Liver (tissue), 9 donors: ENCODE results near the gene LPP. TPM values are rescaled to one million over a fixed set of nuclear protein-coding genes. Genes with fewer than 3 reads are reported as not detected.

Experiments
- DNase-seq: peaks from one replicate; pipeline ENCODE4 v3.0.0-alpha.2; 2017; ENCODE audit warnings: low spot score
- H3K27ac ChIP-seq, 2 donors: one replicate each; pipeline ENCODE4 v1.7.0; 2013; ENCODE audit warnings: inconsistent platforms in 2 of 2, low read length in 2 of 2, control low read depth in 1 of 2, low read depth in 1 of 2, mild to moderate bottlenecking in 1 of 2
- H3K27me3 ChIP-seq, 4 donors: one replicate each; pipeline versions ENCODE4 v1.6.1 to v1.7.0; 2013; ENCODE audit warnings: low read length in 3 of 4, inconsistent platforms in 1 of 4, mild to moderate bottlenecking in 1 of 4, moderate library complexity in 1 of 4; ENCODE audit not compliant: control insufficient read depth in 4 of 4, insufficient read depth in 4 of 4
- H3K36me3 ChIP-seq, 4 donors: one replicate each; pipeline versions ENCODE4 v1.6.1 to v1.7.0; 2013; ENCODE audit warnings: low read length in 3 of 4, mild to moderate bottlenecking in 3 of 4, low read depth in 1 of 4, moderate library complexity in 1 of 4; ENCODE audit not compliant: control insufficient read depth in 4 of 4, insufficient read depth in 3 of 4
- H3K4me1 ChIP-seq, 4 donors: one replicate each; pipeline versions ENCODE4 v1.6.1 to v1.7.0; 2013; ENCODE audit warnings: low read length in 3 of 4, mild to moderate bottlenecking in 3 of 4, moderate library complexity in 1 of 4; ENCODE audit not compliant: control insufficient read depth in 4 of 4, insufficient read depth in 4 of 4
- H3K4me3 ChIP-seq, 3 donors: one replicate each; pipeline versions ENCODE4 v1.6.1 to v1.7.0; 2013; ENCODE audit warnings: low read length in 3 of 3, control low read depth in 1 of 3, low read depth in 1 of 3, mild to moderate bottlenecking in 1 of 3
- H3K9ac ChIP-seq, 2 donors: one replicate each; pipeline ENCODE4 v1.7.0; 2013; ENCODE audit warnings: low read length in 2 of 2, mild to moderate bottlenecking in 2 of 2, moderate library complexity in 2 of 2, control low read depth in 1 of 2, low read depth in 1 of 2
- H3K9me3 ChIP-seq, 4 donors: one replicate each; pipeline versions ENCODE4 v1.6.1 to v1.7.0; 2013; ENCODE audit warnings: low read length in 3 of 4; ENCODE audit not compliant: control insufficient read depth in 4 of 4
- ATF3 ChIP-seq: IDR thresholded peaks from 2 replicates; pipeline ENCODE4 v1.6.1; 2016; ENCODE audit warnings: antibody characterized with exemption
- CTCF ChIP-seq: fragments of 150-350 bp; IDR thresholded peaks from 2 replicates; pipeline ENCODE4 v1.5.1; 2017; ENCODE audit warnings: improper control_type of control experiment, low read depth, low read length; ENCODE audit not compliant: missing input control
- EGR1 ChIP-seq, 2 donors: IDR thresholded peaks; 2 replicates each; pipeline ENCODE4 v1.6.1; 2016 to 2018; ENCODE audit warnings: antibody characterized with exemption in 2 of 2, low read depth in 2 of 2
- FOXA1 ChIP-seq: IDR thresholded peaks from 2 replicates; pipeline ENCODE4 v1.6.1; 2016; ENCODE audit warnings: antibody characterized with exemption
- FOXA2 ChIP-seq: IDR thresholded peaks from 2 replicates; pipeline ENCODE4 v1.6.1; 2016; ENCODE audit warnings: antibody characterized with exemption
- GABPA ChIP-seq, 2 donors: IDR thresholded peaks in 1 of 2; conservative IDR thresholded peaks in 1 of 2; 2 replicates each; pipeline ENCODE4 v1.6.1; 2016; ENCODE audit warnings: antibody characterized with exemption in 2 of 2, mild to moderate bottlenecking in 1 of 2, moderate library complexity in 1 of 2
- HNF4A ChIP-seq, 2 donors: conservative IDR thresholded peaks; 2 replicates each; pipeline ENCODE4 v1.6.1; 2016; ENCODE audit warnings: antibody characterized with exemption in 2 of 2, mild to moderate bottlenecking in 2 of 2
- JUND ChIP-seq, 2 donors: IDR thresholded peaks; 2 replicates each; pipeline ENCODE4 v1.6.1; 2016; ENCODE audit warnings: antibody characterized with exemption in 2 of 2
- RAD21 ChIP-seq, 2 donors: IDR thresholded peaks; 2 replicates each; pipeline ENCODE4 v1.6.1; 2016; ENCODE audit warnings: antibody characterized with exemption in 2 of 2, mild to moderate bottlenecking in 2 of 2
- RXRA ChIP-seq, 2 donors: IDR thresholded peaks; 2 replicates each; pipeline ENCODE4 v1.6.1; 2017 to 2018; ENCODE audit warnings: antibody characterized with exemption in 2 of 2, mild to moderate bottlenecking in 1 of 2
- SP1 ChIP-seq: IDR thresholded peaks from 2 replicates; pipeline ENCODE4 v1.6.1; 2018; ENCODE audit warnings: antibody characterized with exemption, mild to moderate bottlenecking
- TAF1 ChIP-seq: conservative IDR thresholded peaks from 2 replicates; pipeline ENCODE4 v1.6.1; 2016; ENCODE audit warnings: antibody characterized with exemption, mild to moderate bottlenecking
- YY1 ChIP-seq: IDR thresholded peaks from 2 replicates; pipeline ENCODE4 v1.6.1; 2016; ENCODE audit warnings: antibody characterized with exemption, mild to moderate bottlenecking
- WGBS: extraction: QIAGEN DNeasy Blood & Tissue Kit; methylation state at CpG from one replicate; pipeline ENCODE4 v1.1.7; 2013; 5-methylcytosine and 5-hydroxymethylcytosine counted together
- polyA plus RNA-seq, 2 donors: library from polyadenylated mRNA; stranded (reverse) in 1 of 2; unstranded in 1 of 2; fragments of 200-250 nt in 1 of 2; fragments of >200 nt in 1 of 2; fragmentation: Nextera tagmentation in 1 of 2; extraction: Ambion mirVana in 1 of 2; gene quantifications; one replicate each; pipeline versions ENCODE4 v1.2.1 to v1.2.3, GENCODE V29; 2013 to 2015
- total RNA-seq, 2 donors: library from RNA; depleted of rRNA; stranded (reverse); fragments of >200 nt; gene quantifications; one replicate each; pipeline ENCODE4 v1.2.3, GENCODE V29; 2014
- TF ChIP-seq, protein P1 (sequence below): IDR thresholded peaks from 2 replicates; pipeline ENCODE4 v1.6.1; 2016; ENCODE audit warnings: antibody characterized with exemption, mild to moderate bottlenecking
- donor health status: healthy.
- donor health status: healthy.
- donor health status: healthy.
- donor health status: healthy.
- donor health status: healthy.

The LPP gene
- total and polyA plus RNA-seq, 4 donors, result 3.3 to 53.7 (median 28.2) TPM

GRCh38 chr3:188468662-188469061 is 314.7 kb downstream of the LPP start:
- Histone ChIP-seq H3K4me1 (peaks cover 13 to 32% (median 19%) of the 10 kb centered on the region in 4 donors), H3K9ac (no peak overlapping the region), H3K27ac (peak overlapping the region; percentile 1 to 47), H3K9me3 (no peaks in the 10 kb centered on the region), H3K4me3 (no peak overlapping the region), H3K27me3 (no peaks in the 10 kb centered on the region), H3K36me3 (no peaks in the 10 kb centered on the region)
- 50% methylated on average over 3 of the region's 3 CpGs for WGBS
- DNase-seq, result no peak
- TF ChIP-seq, protein P1, sequence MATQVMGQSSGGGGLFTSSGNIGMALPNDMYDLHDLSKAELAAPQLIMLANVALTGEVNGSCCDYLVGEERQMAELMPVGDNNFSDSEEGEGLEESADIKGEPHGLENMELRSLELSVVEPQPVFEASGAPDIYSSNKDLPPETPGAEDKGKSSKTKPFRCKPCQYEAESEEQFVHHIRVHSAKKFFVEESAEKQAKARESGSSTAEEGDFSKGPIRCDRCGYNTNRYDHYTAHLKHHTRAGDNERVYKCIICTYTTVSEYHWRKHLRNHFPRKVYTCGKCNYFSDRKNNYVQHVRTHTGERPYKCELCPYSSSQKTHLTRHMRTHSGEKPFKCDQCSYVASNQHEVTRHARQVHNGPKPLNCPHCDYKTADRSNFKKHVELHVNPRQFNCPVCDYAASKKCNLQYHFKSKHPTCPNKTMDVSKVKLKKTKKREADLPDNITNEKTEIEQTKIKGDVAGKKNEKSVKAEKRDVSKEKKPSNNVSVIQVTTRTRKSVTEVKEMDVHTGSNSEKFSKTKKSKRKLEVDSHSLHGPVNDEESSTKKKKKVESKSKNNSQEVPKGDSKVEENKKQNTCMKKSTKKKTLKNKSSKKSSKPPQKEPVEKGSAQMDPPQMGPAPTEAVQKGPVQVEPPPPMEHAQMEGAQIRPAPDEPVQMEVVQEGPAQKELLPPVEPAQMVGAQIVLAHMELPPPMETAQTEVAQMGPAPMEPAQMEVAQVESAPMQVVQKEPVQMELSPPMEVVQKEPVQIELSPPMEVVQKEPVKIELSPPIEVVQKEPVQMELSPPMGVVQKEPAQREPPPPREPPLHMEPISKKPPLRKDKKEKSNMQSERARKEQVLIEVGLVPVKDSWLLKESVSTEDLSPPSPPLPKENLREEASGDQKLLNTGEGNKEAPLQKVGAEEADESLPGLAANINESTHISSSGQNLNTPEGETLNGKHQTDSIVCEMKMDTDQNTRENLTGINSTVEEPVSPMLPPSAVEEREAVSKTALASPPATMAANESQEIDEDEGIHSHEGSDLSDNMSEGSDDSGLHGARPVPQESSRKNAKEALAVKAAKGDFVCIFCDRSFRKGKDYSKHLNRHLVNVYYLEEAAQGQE, result no peak
- TF ChIP-seq RXRA (IDR thresholded peaks at IDR 0.05), result peak in 1 of 2 donors; percentile 28
- no peak for TF ChIP-seq YY1
- TF ChIP-seq HNF4A (conservative IDR thresholded peaks at IDR 0.05), result peak in 1 of 2 donors; percentile 22
- TF ChIP-seq FOXA2, result no peak
- peak in 1 of 2 donors; percentile 1 for TF ChIP-seq JUND (IDR thresholded peaks at IDR 0.05)
- TF ChIP-seq RAD21 (IDR thresholded peaks at IDR 0.05), result peak in 1 of 2 donors; percentile 14
- no peak for TF ChIP-seq CTCF
- TF ChIP-seq SP1, result no peak
- TF ChIP-seq ATF3, result no peak
- TF ChIP-seq FOXA1, result no peak
- no peak for TF ChIP-seq EGR1 (IDR thresholded peaks at IDR 0.05; ENCODE audit: low read depth in 2 of 2)
- no peak for TF ChIP-seq TAF1

DNA sequence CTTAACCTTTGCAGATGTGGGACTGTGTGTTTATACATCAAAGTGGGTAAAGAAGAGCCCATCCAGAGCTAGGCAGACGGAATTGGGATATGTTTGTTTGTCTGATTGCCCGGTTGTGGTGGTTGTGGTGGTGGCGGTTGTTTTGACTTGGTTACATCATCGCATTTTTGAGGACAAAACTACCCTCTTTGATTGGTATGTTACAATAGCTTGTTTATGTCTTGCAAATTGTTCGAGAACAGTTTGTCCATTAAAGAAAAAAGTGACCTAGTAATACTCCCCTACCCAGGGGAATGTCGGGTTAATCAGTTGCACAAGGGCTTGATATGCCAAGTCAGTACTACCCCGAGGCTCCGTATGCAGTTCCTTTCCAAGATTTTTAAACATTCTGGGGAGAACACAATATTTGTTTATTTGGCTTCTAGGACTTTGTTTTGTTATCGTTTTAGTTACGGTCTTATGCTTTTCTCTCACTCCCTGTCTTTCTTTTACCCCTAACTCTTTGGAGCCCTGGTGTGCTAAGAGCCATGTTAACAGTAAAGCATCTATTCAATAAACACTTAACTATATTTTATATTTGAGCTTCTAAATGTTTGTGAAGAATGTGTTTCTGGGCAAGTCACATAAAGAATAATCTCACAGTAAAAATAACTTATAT is 315.4 kb downstream of the LPP start:
- Histone ChIP-seq H3K4me1 (peaks cover 17 to 38% (median 25%) of the 10 kb centered on the region in 4 donors), H3K36me3 (no peaks in the 10 kb centered on the region), H3K9ac (no peak overlapping the region), H3K9me3 (no peaks in the 10 kb centered on the region), H3K4me3 (no peak overlapping the region), H3K27ac (no peak overlapping the region), H3K27me3 (no peaks in the 10 kb centered on the region)
- DNase-seq, result no peak
- TF ChIP-seq RAD21 (IDR thresholded peaks at IDR 0.05) (no peak), SP1 (peak; percentile 15), RXRA (IDR thresholded peaks at IDR 0.05) (peak in 1 of 2 donors; percentile 10), HNF4A (conservative IDR thresholded peaks at IDR 0.05) (peak in 1 of 2 donors; percentile 22), ATF3 (no peak), GABPA (IDR thresholded peaks at IDR 0.05 in 1 of 2, conservative IDR thresholded peaks at IDR 0.05 in 1 of 2) (no peak)
- 28% methylated on average over 10 of the region's 10 CpGs for WGBS
